GM12878 (cell line): ENCODE results near the gene ANKRD24. TPM values are rescaled to one million over a fixed set of nuclear protein-coding genes. Genes with fewer than 3 reads are reported as not detected.

Experiments
- ATAC-seq: fragments of 200-7000 bp; cut with Tn5 transposase; 3 replicates; pipeline ENCODE4 v1.9.1; 2020; ENCODE audit warnings: mild to moderate bottlenecking, moderate library complexity
- BruUV-seq: library from RNA; stranded (reverse); fragments of 400-500 nt; replicated peaks from 2 replicates; lab custom pipeline; 2021; lab: Mats Ljungman, UMichigan
- CTCF ChIA-PET: fragments of 300-600 bp; sonication (Branson Sonifier 250); formaldehyde crosslinking; extraction: SDS; loops from one replicate; lab custom pipeline; 2021; ENCODE audit warnings: inconsistent platforms; lab: Yijun Ruan, JAX
- POLR2A ChIA-PET: fragments of 350-600 bp; formaldehyde crosslinking; extraction: SDS; loops from one replicate; lab custom pipeline; 2021; ENCODE audit warnings: inconsistent platforms; lab: Charles Lee
- RAD21 ChIA-PET: fragments of 300-600 bp; sonication (Branson Sonifier 250); formaldehyde crosslinking; loops from one replicate; lab custom pipeline; 2023; ENCODE audit warnings: antibody characterized with exemption; ENCODE audit not compliant: unreplicated experiment; lab: Charles Lee
- SMC1A ChIA-PET: fragments of 300-600 bp; sonication (Branson Sonifier 250); formaldehyde crosslinking; loops from one replicate; lab custom pipeline; 2023; ENCODE audit not compliant: unreplicated experiment, uncharacterized antibody; lab: Charles Lee
- DNase-seq: peaks from one replicate; pipeline ENCODE4 v3.0.0-alpha.2; 2011; ENCODE audit warnings: low read depth, low spot score
- FAIRE-seq: peaks from 3 replicates; lab custom pipeline; 2011; peaks lifted over from hg19 to GRCh38; lab: Jason Lieb, UNC
- H2AFZ ChIP-seq: 2 replicates; pipeline ENCODE4 v1.6.0; 2011; ENCODE audit warnings: low read depth, low read length, control low read depth; ENCODE audit not compliant: control insufficient read depth
- H3K27ac ChIP-seq: 2 replicates; pipeline ENCODE4 v1.5.1; 2011; ENCODE audit warnings: control low read depth; ENCODE audit not compliant: control insufficient read depth, insufficient read depth
- H3K27me3 ChIP-seq, 2 experiments: replicated peaks in 1 of 2; 2 replicates each; pipeline versions ENCODE4 v1.6.0 to v1.6.1; 2011; ENCODE audit warnings: low read length in 1 of 2; ENCODE audit not compliant: control insufficient read depth in 2 of 2, insufficient read depth in 2 of 2
- H3K36me3 ChIP-seq, 2 experiments: 2 replicates each; pipeline ENCODE4 v1.5.1; 2011; ENCODE audit warnings: low read length in 1 of 2; ENCODE audit not compliant: control insufficient read depth in 2 of 2, insufficient read depth in 2 of 2
- H3K4me1 ChIP-seq: 2 replicates; pipeline ENCODE4 v1.6.1; 2011; ENCODE audit warnings: mild to moderate bottlenecking, low read length, moderate library complexity, mixed read lengths; ENCODE audit not compliant: control insufficient read depth, insufficient read depth
- H3K4me2 ChIP-seq: 2 replicates; pipeline ENCODE4 v1.6.0; 2011; ENCODE audit warnings: control low read depth; ENCODE audit not compliant: control insufficient read depth, insufficient read depth
- H3K4me3 ChIP-seq: fragments of 200-600 bp; sonication (generic); 2 replicates; pipeline ENCODE4 v1.5.1; 2016
- H3K79me2 ChIP-seq: 2 replicates; pipeline ENCODE4 v1.6.0; 2011; ENCODE audit warnings: low read length; ENCODE audit not compliant: control insufficient read depth, insufficient read depth
- H3K9ac ChIP-seq: 2 replicates; pipeline ENCODE4 v1.8.0; 2011; ENCODE audit warnings: low read length, control low read depth, mixed read lengths; ENCODE audit not compliant: control insufficient read depth, insufficient read depth
- H3K9me3 ChIP-seq: replicated peaks from 3 replicates; pipeline ENCODE4 v1.5.1; 2011; ENCODE audit warnings: mild to moderate bottlenecking, low read length; ENCODE audit not compliant: control insufficient read depth, insufficient read depth
- H4K20me1 ChIP-seq: 2 replicates; pipeline ENCODE4 v1.6.0; 2011; ENCODE audit not compliant: control insufficient read depth, insufficient read depth
- BCLAF1 ChIP-seq: fragments of 450-650 bp; IDR thresholded peaks from 2 replicates; pipeline ENCODE4 v1.6.1; 2017; ENCODE audit warnings: antibody characterized with exemption, mild to moderate bottlenecking, moderate library complexity
- CEBPB ChIP-seq, 2 experiments: fragments of 150-350 bp in 1 of 2; IDR thresholded peaks; 2 replicates each; pipeline ENCODE4 v1.6.1; 2012 to 2014; ENCODE audit warnings: low read depth in 2 of 2, low read length in 2 of 2, borderline replicate concordance in 1 of 2, inconsistent platforms in 1 of 2
- NFXL1 ChIP-seq: fragments of 450-650 bp; IDR thresholded peaks from 2 replicates; pipeline ENCODE4 v1.6.1; 2017; ENCODE audit warnings: antibody characterized with exemption, mild to moderate bottlenecking, borderline replicate concordance
- REST ChIP-seq: IDR thresholded peaks from 2 replicates; pipeline ENCODE4 v1.6.1; 2012; ENCODE audit warnings: mild to moderate bottlenecking, low read depth, low read length
- RUNX3 ChIP-seq: IDR thresholded peaks from 2 replicates; pipeline ENCODE4 v1.6.1; 2012; ENCODE audit warnings: low read length, inconsistent platforms
- TCF12 ChIP-seq: IDR thresholded peaks from 2 replicates; pipeline ENCODE4 v1.6.1; 2011; ENCODE audit warnings: low read depth, mild to moderate bottlenecking, low read length
- ZNF384 ChIP-seq: IDR thresholded peaks from 2 replicates; pipeline ENCODE4 v1.6.1; 2012; ENCODE audit warnings: low read depth, mild to moderate bottlenecking, low read length, improper control_type of control experiment, borderline replicate concordance
- ZSCAN29 ChIP-seq: fragments of 450-650 bp; IDR thresholded peaks from 2 replicates; pipeline ENCODE4 v1.6.1; 2017; ENCODE audit warnings: mild to moderate bottlenecking, moderate library complexity
- WGBS: methylation state at CpG from one replicate; pipeline ENCODE4 v1.1.6; 2016; ENCODE audit warnings: low lambda C conversion rate; ENCODE audit not compliant: insufficient replicate concordance, insufficient coverage; ENCODE audit errors: missing lambda C conversion rate; 5-methylcytosine and 5-hydroxymethylcytosine counted together
- in situ Hi-C: fragments of 300-500 bp; cut with MboI; formaldehyde crosslinking; loops from 9 replicates; pipeline ENCODE4 v1.14.3; 2018; ENCODE audit warnings: mixed read lengths
- intact Hi-C: fragments of 100-400 bp; cut with micrococcal nuclease; formaldehyde crosslinking; loops from one replicate; pipeline ENCODE4 v1.14.2; 2022; ENCODE audit not compliant: unreplicated experiment
- polyA plus RNA-seq, 11 experiments: library from polyadenylated mRNA; depleted of rRNA in 4 of 11; unstranded in 6 of 11; stranded (reverse) in 5 of 11; fragments of >200 nt; fragmentation: Nextera tagmentation in 4 of 11; fragmentation: Illumina TruSeq in 1 of 11; extraction: Ambion mirVana in 4 of 11; extraction: Trizol in 1 of 11; gene quantifications; 1 replicate in 1 of 11; 2 replicates in 10 of 11; pipeline versions ENCODE4 v1.2.1 to v1.2.3, GENCODE V29; 2011 to 2016; ENCODE audit warnings: inconsistent platforms in 2 of 11, missing spikeins in 2 of 11, low read depth in 1 of 11
- total RNA-seq, 4 experiments: library from RNA; depleted of rRNA in 3 of 4; stranded (reverse); fragments of >200 nt in 3 of 4; fragmentation: Illumina TruSeq in 1 of 4; extraction: Trizol in 1 of 4; gene quantifications; 2 replicates each; pipeline versions ENCODE4 v1.2.1 to v1.2.3, GENCODE V29; 2013 to 2021
- TF ChIP-seq, protein P1 (sequence below), 3 experiments: IDR thresholded peaks in 2 of 3; conservative IDR thresholded peaks in 1 of 3; 2 replicates each; pipeline ENCODE4 v1.5.1; 2011; ENCODE audit warnings: low read depth in 3 of 3, low read length in 3 of 3, mild to moderate bottlenecking in 3 of 3, control low read depth in 2 of 3, moderate library complexity in 2 of 3, inconsistent platforms in 1 of 3, mixed read lengths in 1 of 3; ENCODE audit not compliant: control insufficient read depth in 2 of 3, insufficient read depth in 1 of 3; ENCODE audit errors: extremely low read depth in 1 of 3
- TF ChIP-seq, protein P2 (sequence below): fragments of 450-650 bp; IDR thresholded peaks from 2 replicates; pipeline ENCODE4 v1.6.1; 2017; ENCODE audit warnings: low read depth, mild to moderate bottlenecking, moderate library complexity

Gene ANKRD24
- total and polyA plus RNA-seq, 10 of the 15 experiments (the other 5 are each of a cell fraction or from before 2014, with no cell fraction given): 0.02 to 0.59 (median 0.35) TPM; not detected in 1

DNA sequence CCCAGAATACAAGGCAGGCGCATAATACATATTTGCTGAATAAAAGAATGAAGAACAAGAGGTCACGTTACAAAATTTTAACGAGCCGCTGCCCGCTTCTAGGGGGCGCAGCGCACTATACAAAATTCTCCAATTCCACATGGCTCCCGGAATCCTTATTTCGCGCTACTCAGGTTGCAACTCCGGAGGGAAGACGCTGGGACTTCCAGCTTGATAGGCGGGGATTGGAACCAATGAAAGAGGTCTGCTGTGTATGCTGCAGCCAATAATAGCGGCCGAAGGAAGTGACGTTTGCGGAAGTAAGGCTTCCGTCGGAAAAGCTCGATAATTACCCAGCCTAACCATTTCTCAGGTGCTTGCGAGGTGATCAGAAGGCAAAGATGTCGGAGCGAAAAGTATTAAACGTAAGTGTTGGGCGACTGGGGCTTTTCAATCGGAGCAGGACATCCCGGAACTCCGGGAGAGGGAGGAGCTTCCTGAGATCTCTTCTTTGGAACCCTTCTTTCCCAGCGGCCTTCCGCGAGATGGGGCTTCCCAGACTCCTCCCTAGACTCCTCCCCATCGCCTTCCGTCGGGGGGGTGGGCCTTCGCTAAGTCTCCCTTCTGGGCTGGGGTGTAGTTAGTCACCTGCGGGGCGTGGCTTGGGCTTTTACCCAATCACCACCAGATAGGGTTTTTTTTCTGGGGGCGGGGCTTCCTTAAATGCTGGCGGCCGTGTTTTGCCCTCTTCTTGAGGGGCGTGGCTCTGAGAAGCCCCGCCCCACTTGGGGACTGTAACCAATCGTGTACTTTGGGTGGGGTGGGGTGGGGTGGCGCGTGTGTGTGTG lies 64.5 kb downstream of the ANKRD24 start, which contains the start of gene YJU2:
YJU2 (plus strand) TSS at position 314 of the 827 bp plus-strand sequence; CDS start at position 381, 67 bp downstream.
- ChIA-PET RAD21 (interaction anchor here (0.6 to 1.3 kb wide), 2 partner anchors 12 to 929 kb away, joined by 3 read pairs; no protein-coding TSS in a partner anchor), CTCF (interaction anchor here (0.6 to 1.3 kb wide), 5 partner anchors 13 to 107 kb away, joined by 3 to 4 read pairs (median 4); partner anchors contain the start of gene EBI3), SMC1A (interaction anchor here (0.8 to 2.2 kb wide), 3 partner anchors 15 to 96 kb away, joined by 5 to 9 read pairs (median 5); partner anchors contain the start of gene EBI3), POLR2A (interaction anchor here (0.7 to 1.1 kb wide), 5 partner anchors 12 to 129 kb away, joined by 3 to 8 read pairs (median 3); partner anchors contain the start of gene MPND)
- Histone ChIP-seq H3K27ac (peak within 1 kb of the TSS; percentile 100), H2AFZ (peak within 1 kb of the TSS; percentile 93), H4K20me1 (no peaks in the 10 kb centered on the region), H3K9ac (peak within 1 kb of the TSS; percentile 97), H3K4me1 (peaks cover 11% of the 10 kb centered on the region), H3K9me3 (peaks cover under 1% of the 10 kb centered on the region; the same call in 1 of the 3 replicates), H3K4me2 (peak within 1 kb of the TSS; percentile 91), H3K4me3 (peak within 1 kb of the TSS; percentile 74), H3K79me2 (peaks cover 9% of the 10 kb centered on the region), H3K36me3 (peaks cover 13 to 16% of the 10 kb centered on the region in 2 experiments), H3K27me3 (no peaks in the 10 kb centered on the region)
- BruUV-seq: TSS peak; percentile 94
- in situ Hi-C loops: loop anchor here (10.0 kb wide), 1 partner anchor 1438 kb away; the partner anchor contains the start of genes HSD11B1L and MICOS13
- 1% methylated on average over 39 of the region's 45 CpGs for WGBS
- DNase-seq: peak; percentile 94
- ATAC-seq: peak; percentile 98
- intact Hi-C loops: loop anchor here (2.0 kb wide), 1 partner anchor 18 kb away; the partner anchor contains the start of gene EBI3
- peak; percentile 99 for FAIRE-seq
- TF ChIP-seq RUNX3: peak; percentile 54
- TF ChIP-seq TCF12: no peak; the same call in 1 of the 2 replicates
- TF ChIP-seq, protein P1, sequence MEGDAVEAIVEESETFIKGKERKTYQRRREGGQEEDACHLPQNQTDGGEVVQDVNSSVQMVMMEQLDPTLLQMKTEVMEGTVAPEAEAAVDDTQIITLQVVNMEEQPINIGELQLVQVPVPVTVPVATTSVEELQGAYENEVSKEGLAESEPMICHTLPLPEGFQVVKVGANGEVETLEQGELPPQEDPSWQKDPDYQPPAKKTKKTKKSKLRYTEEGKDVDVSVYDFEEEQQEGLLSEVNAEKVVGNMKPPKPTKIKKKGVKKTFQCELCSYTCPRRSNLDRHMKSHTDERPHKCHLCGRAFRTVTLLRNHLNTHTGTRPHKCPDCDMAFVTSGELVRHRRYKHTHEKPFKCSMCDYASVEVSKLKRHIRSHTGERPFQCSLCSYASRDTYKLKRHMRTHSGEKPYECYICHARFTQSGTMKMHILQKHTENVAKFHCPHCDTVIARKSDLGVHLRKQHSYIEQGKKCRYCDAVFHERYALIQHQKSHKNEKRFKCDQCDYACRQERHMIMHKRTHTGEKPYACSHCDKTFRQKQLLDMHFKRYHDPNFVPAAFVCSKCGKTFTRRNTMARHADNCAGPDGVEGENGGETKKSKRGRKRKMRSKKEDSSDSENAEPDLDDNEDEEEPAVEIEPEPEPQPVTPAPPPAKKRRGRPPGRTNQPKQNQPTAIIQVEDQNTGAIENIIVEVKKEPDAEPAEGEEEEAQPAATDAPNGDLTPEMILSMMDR (IDR thresholded peaks at IDR 0.05 in 2 of 3, conservative IDR thresholded peaks at IDR 0.05 in 1 of 3; ENCODE audit: control insufficient read depth in 2 of 3, extremely low read depth in 1 of 3, insufficient read depth in 1 of 3, low read depth in 3 of 3, low read length in 3 of 3): peak; percentile 44 to 54 (median 44)
- TF ChIP-seq ZSCAN29: no peak
- peak; percentile 94 for TF ChIP-seq ZNF384
- TF ChIP-seq CEBPB (IDR thresholded peaks at IDR 0.05; ENCODE audit: borderline replicate concordance in 1 of 2, low read depth in 2 of 2, low read length in 2 of 2): no peak
- TF ChIP-seq NFXL1: peak; percentile 92
- TF ChIP-seq BCLAF1: no peak
- TF ChIP-seq REST: peak; percentile 31; the same call in 1 of the 2 replicates
- TF ChIP-seq, protein P2, sequence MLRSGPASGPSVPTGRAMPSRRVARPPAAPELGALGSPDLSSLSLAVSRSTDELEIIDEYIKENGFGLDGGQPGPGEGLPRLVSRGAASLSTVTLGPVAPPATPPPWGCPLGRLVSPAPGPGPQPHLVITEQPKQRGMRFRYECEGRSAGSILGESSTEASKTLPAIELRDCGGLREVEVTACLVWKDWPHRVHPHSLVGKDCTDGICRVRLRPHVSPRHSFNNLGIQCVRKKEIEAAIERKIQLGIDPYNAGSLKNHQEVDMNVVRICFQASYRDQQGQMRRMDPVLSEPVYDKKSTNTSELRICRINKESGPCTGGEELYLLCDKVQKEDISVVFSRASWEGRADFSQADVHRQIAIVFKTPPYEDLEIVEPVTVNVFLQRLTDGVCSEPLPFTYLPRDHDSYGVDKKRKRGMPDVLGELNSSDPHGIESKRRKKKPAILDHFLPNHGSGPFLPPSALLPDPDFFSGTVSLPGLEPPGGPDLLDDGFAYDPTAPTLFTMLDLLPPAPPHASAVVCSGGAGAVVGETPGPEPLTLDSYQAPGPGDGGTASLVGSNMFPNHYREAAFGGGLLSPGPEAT: peak; percentile 99
